IMR-90 (cell line): ENCODE measurements around the gene VCL. TPM values are rescaled to one million over a fixed set of nuclear protein-coding genes. Genes with fewer than 3 reads are reported as not detected.
A peak's percentile ranks its signal among the peaks of the same experiment; 100 is the strongest.

Source experiments
- ATAC-seq: fragments of 200-7000 bp; cut with Tn5 transposase; 2 replicates; pipeline ENCODE4 v1.9.1; 2020; ENCODE audit warnings: low read depth, mild to moderate bottlenecking, moderate library complexity
- BruUV-seq: library from RNA; stranded (reverse); fragments of 400-500 nt; replicated peaks from 2 replicates; lab custom pipeline; 2021; lab: Mats Ljungman, UMichigan
- CTCF ChIA-PET: fragments of 300-600 bp; formaldehyde crosslinking; extraction: SDS; loops from one replicate; lab custom pipeline; 2021; ENCODE audit warnings: antibody characterized with exemption; lab: Yijun Ruan, JAX
- POLR2A ChIA-PET: fragments of 300-600 bp; sonication (Branson Sonifier 250); formaldehyde crosslinking; loops from one replicate; lab custom pipeline; 2022; ENCODE audit warnings: antibody characterized with exemption; ENCODE audit not compliant: unreplicated experiment; lab: Charles Lee
- DNase-seq: peaks from one replicate; pipeline ENCODE4 v3.0.0; 2013
- H2AFZ ChIP-seq: replicated peaks from 2 replicates; pipeline ENCODE3; 2013; ENCODE audit warnings: low read length, mild to moderate bottlenecking; ENCODE audit not compliant: poor library complexity
- H2AK5ac ChIP-seq: 2 replicates; pipeline ENCODE4 v1.6.1; 2013; ENCODE audit warnings: low read depth, low read length, inconsistent platforms
- H2AK9ac ChIP-seq: replicated peaks from 2 replicates; pipeline ENCODE3; 2013; ENCODE audit warnings: mild to moderate bottlenecking, low read depth, low read length, moderate library complexity; ENCODE audit not compliant: poor library complexity
- H2BK120ac ChIP-seq: 2 replicates; pipeline ENCODE4 v1.6.1; 2013; ENCODE audit warnings: low read depth, low read length, inconsistent platforms
- H2BK15ac ChIP-seq: 3 replicates; pipeline ENCODE4 v1.6.1; 2013; ENCODE audit warnings: low read depth, low read length, inconsistent platforms
- H2BK20ac ChIP-seq: 2 replicates; pipeline ENCODE4 v1.6.1; 2013; ENCODE audit warnings: low read depth, mild to moderate bottlenecking, inconsistent platforms, low read length, moderate library complexity
- H2BK5ac ChIP-seq: 2 replicates; pipeline ENCODE4 v1.6.1; 2013; ENCODE audit warnings: mild to moderate bottlenecking, low read depth, low read length, inconsistent platforms; ENCODE audit not compliant: poor library complexity, severe bottlenecking
- H3K14ac ChIP-seq: replicated peaks from 2 replicates; pipeline ENCODE4 v1.6.1; 2013; ENCODE audit warnings: low read depth, low read length, inconsistent platforms
- H3K18ac ChIP-seq: 2 replicates; pipeline ENCODE4 v1.6.1; 2013; ENCODE audit warnings: low read depth, low read length, control low read depth
- H3K23ac ChIP-seq: 2 replicates; pipeline ENCODE4 v1.6.1; 2013; ENCODE audit warnings: low read depth, low read length, inconsistent platforms
- H3K27ac ChIP-seq: 2 replicates; pipeline ENCODE4 v1.5.1; 2013; ENCODE audit warnings: mild to moderate bottlenecking, control low read depth, low read length; ENCODE audit not compliant: insufficient read depth
- H3K27me3 ChIP-seq: 2 replicates; pipeline ENCODE4 v1.6.1; 2013; ENCODE audit warnings: low read length; ENCODE audit not compliant: control insufficient read depth, insufficient read depth
- H3K36me3 ChIP-seq: 2 replicates; pipeline ENCODE4 v1.6.1; 2013; ENCODE audit warnings: low read length, mixed read lengths; ENCODE audit not compliant: control insufficient read depth, insufficient read depth
- H3K4ac ChIP-seq: 2 replicates; pipeline ENCODE4 v1.6.1; 2013; ENCODE audit warnings: low read depth, low read length, inconsistent platforms
- H3K4me1 ChIP-seq: 2 replicates; pipeline ENCODE4 v1.6.1; 2013; ENCODE audit warnings: low read length, mixed read lengths; ENCODE audit not compliant: control insufficient read depth, insufficient read depth
- H3K4me2 ChIP-seq: 2 replicates; pipeline ENCODE4 v1.6.1; 2013; ENCODE audit warnings: low read depth, mild to moderate bottlenecking, control low read depth, low read length, moderate library complexity
- H3K4me3 ChIP-seq: 2 replicates; pipeline ENCODE4 v1.5.1; 2013; ENCODE audit warnings: low read depth, mild to moderate bottlenecking, control low read depth, low read length, moderate library complexity; ENCODE audit not compliant: insufficient read depth
- H3K56ac ChIP-seq: 2 replicates; pipeline ENCODE4 v1.6.1; 2013; ENCODE audit warnings: low read length, inconsistent platforms; ENCODE audit not compliant: insufficient read depth; ENCODE audit errors: extremely low read depth
- H3K79me1 ChIP-seq, 2 experiments: 2 replicates each; pipeline ENCODE4 v1.6.1; 2013; ENCODE audit warnings: low read length in 2 of 2, inconsistent platforms in 1 of 2, low read depth in 1 of 2
- H3K9ac ChIP-seq: 2 replicates; pipeline ENCODE4 v1.6.1; 2013; ENCODE audit warnings: low read depth, low read length, control low read depth
- H3K9me1 ChIP-seq: 2 replicates; pipeline ENCODE4 v1.6.1; 2013; ENCODE audit warnings: low read length, inconsistent platforms; ENCODE audit not compliant: insufficient read depth
- H3K9me3 ChIP-seq: 2 replicates; pipeline ENCODE4 v1.6.1; 2013; ENCODE audit warnings: low read length; ENCODE audit not compliant: control insufficient read depth, insufficient read depth
- H4K20me1 ChIP-seq: 2 replicates; pipeline ENCODE4 v1.6.1; 2013; ENCODE audit warnings: low read length, inconsistent platforms; ENCODE audit not compliant: insufficient read depth
- H4K5ac ChIP-seq: 2 replicates; pipeline ENCODE4 v1.6.1; 2013; ENCODE audit warnings: mild to moderate bottlenecking, low read depth, low read length, control low read depth
- H4K8ac ChIP-seq, 2 experiments: 2 replicates each; pipeline ENCODE4 v1.6.1; 2013; ENCODE audit warnings: low read depth in 2 of 2, low read length in 2 of 2, control low read depth in 1 of 2, inconsistent platforms in 1 of 2
- H4K91ac ChIP-seq: 2 replicates; pipeline ENCODE4 v1.6.1; 2013; ENCODE audit warnings: low read depth, low read length, inconsistent platforms; ENCODE audit not compliant: insufficient read depth
- BHLHE40 ChIP-seq: fragments of 150-350 bp; IDR thresholded peaks from 2 replicates; pipeline ENCODE4 v1.6.1; 2016; ENCODE audit warnings: mild to moderate bottlenecking, low read depth, low read length
- CHD1 ChIP-seq: IDR thresholded peaks from 2 replicates; pipeline ENCODE4 v1.6.1; 2012; ENCODE audit warnings: low read depth, low read length, improper control_type of control experiment
- CTCF ChIP-seq: conservative IDR thresholded peaks from 2 replicates; pipeline ENCODE4 v1.5.1; 2012; ENCODE audit warnings: mild to moderate bottlenecking, low read depth, low read length, improper control_type of control experiment
- FOS ChIP-seq: fragments of 150-350 bp; IDR thresholded peaks from 2 replicates; pipeline ENCODE4 v1.6.1; 2016; ENCODE audit warnings: low read depth, low read length
- MAFK ChIP-seq: IDR thresholded peaks from 2 replicates; pipeline ENCODE4 v1.6.1; 2012; ENCODE audit warnings: low read depth, low read length, improper control_type of control experiment
- MAZ ChIP-seq: IDR thresholded peaks from 2 replicates; pipeline ENCODE4 v1.6.1; 2012; ENCODE audit warnings: low read depth, mild to moderate bottlenecking, low read length, improper control_type of control experiment, moderate library complexity, borderline replicate concordance
- MXI1 ChIP-seq: IDR thresholded peaks from 2 replicates; pipeline ENCODE4 v1.6.1; 2012; ENCODE audit warnings: low read depth, mild to moderate bottlenecking, low read length, moderate library complexity, borderline replicate concordance
- NFE2L2 ChIP-seq: fragments of 150-350 bp; IDR thresholded peaks from 2 replicates; pipeline ENCODE4 v1.6.1; 2016; ENCODE audit warnings: low read depth, mild to moderate bottlenecking, low read length
- POLR2A ChIP-seq: IDR thresholded peaks from 2 replicates; pipeline ENCODE4 v1.6.1; 2012; ENCODE audit warnings: mild to moderate bottlenecking, low read depth, low read length
- RAD21 ChIP-seq: IDR thresholded peaks from 2 replicates; pipeline ENCODE4 v1.6.1; 2012; ENCODE audit warnings: low read length, improper control_type of control experiment
- RCOR1 ChIP-seq: IDR thresholded peaks from 2 replicates; pipeline ENCODE4 v1.6.1; 2012; ENCODE audit warnings: mild to moderate bottlenecking, low read length, improper control_type of control experiment; ENCODE audit not compliant: insufficient replicate concordance
- RFX5 ChIP-seq: IDR thresholded peaks from 2 replicates; pipeline ENCODE4 v1.8.0; 2012; ENCODE audit warnings: low read depth, mild to moderate bottlenecking, low read length, moderate library complexity
- SMC3 ChIP-seq: fragments of 150-350 bp; IDR thresholded peaks from 2 replicates; pipeline ENCODE4 v1.6.1; 2016; ENCODE audit warnings: low read depth, mild to moderate bottlenecking, antibody characterized with exemption, low read length, moderate library complexity
- WGBS, 2 experiments: methylation state at CpG; one replicate each; pipeline versions ENCODE4 v1.1.5 to v1.1.7; 2013; ENCODE audit warnings: missing lambda C conversion rate in 2 of 2; ENCODE audit not compliant: insufficient read length in 1 of 2; ENCODE audit errors: extremely low coverage in 2 of 2; 5-methylcytosine and 5-hydroxymethylcytosine counted together
- dilution Hi-C: fragments of 300-500 bp; cut with HindIII; formaldehyde crosslinking; loops from one replicate; pipeline ENCODE4 v1.14.3; 2018; ENCODE audit warnings: low sequenced_read_pairs; ENCODE audit not compliant: unreplicated experiment
- in situ Hi-C: fragments of 300-500 bp; cut with MboI; formaldehyde crosslinking; loops from 3 replicates; pipeline ENCODE4 v1.14.3; 2019; ENCODE audit warnings: low sequenced_read_pairs, inconsistent platforms, mixed read lengths
- intact Hi-C: fragments of 100-400 bp; cut with micrococcal nuclease; formaldehyde crosslinking; loops from 2 replicates; pipeline ENCODE4 v1.10.0; 2022
- polyA plus RNA-seq, 3 experiments: library from polyadenylated mRNA; depleted of rRNA; stranded (reverse); fragments of >200 nt; gene quantifications; 2 replicates each; pipeline ENCODE4 v1.2.3, GENCODE V29; 2012; ENCODE audit warnings: low replicate concordance in 1 of 3
- total RNA-seq: library from RNA; depleted of rRNA; stranded (reverse); fragments of >200 nt; gene quantifications from 2 replicates; pipeline ENCODE4 v1.2.3, GENCODE V29; 2012
- TF ChIP-seq, protein P1 (sequence below): fragments of 150-350 bp; IDR thresholded peaks from 2 replicates; pipeline ENCODE4 v1.6.1; 2016; ENCODE audit warnings: low read depth, mild to moderate bottlenecking, low read length, moderate library complexity, borderline replicate concordance
- TF ChIP-seq, protein P2 (sequence below): fragments of 150-350 bp; IDR thresholded peaks from 2 replicates; pipeline ENCODE4 v1.6.1; 2017; ENCODE audit warnings: mild to moderate bottlenecking, antibody characterized with exemption, low read length, low read depth

VCL gene
- total and polyA plus RNA-seq, 2 of the 4 experiments (the other 2 are of a cell fraction): 227 to 283 TPM

DNA sequence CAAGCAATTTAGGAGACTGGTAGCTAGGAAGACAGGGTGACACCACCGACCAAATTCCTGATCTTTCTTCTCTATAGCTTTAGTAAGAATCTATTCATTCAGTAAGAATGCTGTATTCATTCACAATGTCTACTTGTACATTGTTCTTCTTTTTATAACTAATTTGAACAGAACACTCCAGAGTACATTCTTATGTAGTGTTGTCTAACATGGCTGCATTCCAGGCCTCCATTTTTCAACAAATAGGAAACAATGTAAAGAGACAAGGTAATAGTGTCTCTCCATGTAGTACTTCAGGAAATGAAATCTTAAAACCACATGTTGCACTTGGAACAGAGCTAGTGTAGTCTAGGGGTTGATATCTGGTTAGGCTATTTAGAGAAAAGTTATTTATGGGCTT is 1.8 kb downstream of the VCL start:
- H4K20me1 ChIP-seq: peaks cover 66% of the 10 kb centered on the region
- H2AFZ ChIP-seq: no peak overlapping the region
- peaks cover 13% of the 10 kb centered on the region for H3K9me1 ChIP-seq
- peak overlapping the region; percentile 98 for H3K4ac ChIP-seq
- in situ Hi-C loops: no loop called here
- peak overlapping the region; percentile 77; the same call in 1 of the 2 replicates for H2BK120ac ChIP-seq
- peak overlapping the region; percentile 90 for H3K23ac ChIP-seq
- peak overlapping the region; percentile 99 for H3K9ac ChIP-seq
- ChIA-PET CTCF (interaction anchor here (0.6 to 2.4 kb wide), 8 partner anchors 11 to 123 kb away, joined by 3 to 14 read pairs (median 4); no protein-coding TSS in a partner anchor), POLR2A (interaction anchor here (0.5 to 2.5 kb wide), 8 partner anchors 12 to 112 kb away, joined by 3 to 16 read pairs (median 9); no protein-coding TSS in a partner anchor)
- no peaks in the 10 kb centered on the region for H3K27me3 ChIP-seq
- no peak overlapping the region for H2BK20ac ChIP-seq
- H3K56ac ChIP-seq: peak overlapping the region; percentile 97
- H3K4me3 ChIP-seq: peak overlapping the region; percentile 92
- H2AK9ac ChIP-seq: peak overlapping the region; percentile 99
- WGBS, 2 experiments: no CpG with 5 or more reads among the region's 1 CpG
- intact Hi-C loops: loop anchor here (1.0 to 5.0 kb wide), 4 partner anchors 36 to 113 kb away; no protein-coding TSS in a partner anchor
- H3K9me3 ChIP-seq: no peaks in the 10 kb centered on the region
- H2BK5ac ChIP-seq: peak overlapping the region; percentile 92
- peak overlapping the region; percentile 65; the same call in 1 of the 2 replicates for H2AK5ac ChIP-seq
- H3K27ac ChIP-seq: peak overlapping the region; percentile 99
- peak overlapping the region; percentile 83 for H3K4me2 ChIP-seq
- DNase-seq (peak; percentile 59), ATAC-seq (no peak)
- BruUV-seq: TSS peak; percentile 45
- H4K91ac ChIP-seq: peak overlapping the region; percentile 94
- peak overlapping the region; percentile 100 for H3K14ac ChIP-seq
- peaks cover 16% of the 10 kb centered on the region for H3K36me3 ChIP-seq
- no peak overlapping the region for H4K5ac ChIP-seq
- dilution Hi-C loops: no loop called here
- H4K8ac ChIP-seq: peak overlapping the region; percentile 76 to 93; a peak in 2 of 4 replicates
- H3K18ac ChIP-seq: peak overlapping the region; percentile 40; the same call in 1 of the 2 replicates
- H3K79me1 ChIP-seq: peaks cover 0 to 37% of the 10 kb centered on the region in 2 experiments; a peak in 2 of 4 replicates
- TF ChIP-seq RAD21: no peak
- TF ChIP-seq RCOR1: no peak
- TF ChIP-seq, protein P1, sequence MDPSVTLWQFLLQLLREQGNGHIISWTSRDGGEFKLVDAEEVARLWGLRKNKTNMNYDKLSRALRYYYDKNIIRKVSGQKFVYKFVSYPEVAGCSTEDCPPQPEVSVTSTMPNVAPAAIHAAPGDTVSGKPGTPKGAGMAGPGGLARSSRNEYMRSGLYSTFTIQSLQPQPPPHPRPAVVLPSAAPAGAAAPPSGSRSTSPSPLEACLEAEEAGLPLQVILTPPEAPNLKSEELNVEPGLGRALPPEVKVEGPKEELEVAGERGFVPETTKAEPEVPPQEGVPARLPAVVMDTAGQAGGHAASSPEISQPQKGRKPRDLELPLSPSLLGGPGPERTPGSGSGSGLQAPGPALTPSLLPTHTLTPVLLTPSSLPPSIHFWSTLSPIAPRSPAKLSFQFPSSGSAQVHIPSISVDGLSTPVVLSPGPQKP: no peak
- no peak for TF ChIP-seq NFE2L2
- TF ChIP-seq POLR2A: no peak
- TF ChIP-seq MAZ: no peak
- TF ChIP-seq BHLHE40: no peak
- no peak for TF ChIP-seq CTCF
- TF ChIP-seq CHD1: no peak
- TF ChIP-seq FOS: no peak
- TF ChIP-seq, protein P2, sequence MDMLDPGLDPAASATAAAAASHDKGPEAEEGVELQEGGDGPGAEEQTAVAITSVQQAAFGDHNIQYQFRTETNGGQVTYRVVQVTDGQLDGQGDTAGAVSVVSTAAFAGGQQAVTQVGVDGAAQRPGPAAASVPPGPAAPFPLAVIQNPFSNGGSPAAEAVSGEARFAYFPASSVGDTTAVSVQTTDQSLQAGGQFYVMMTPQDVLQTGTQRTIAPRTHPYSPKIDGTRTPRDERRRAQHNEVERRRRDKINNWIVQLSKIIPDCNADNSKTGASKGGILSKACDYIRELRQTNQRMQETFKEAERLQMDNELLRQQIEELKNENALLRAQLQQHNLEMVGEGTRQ: no peak
- no peak for TF ChIP-seq RFX5
- no peak for TF ChIP-seq MAFK
- no peak for TF ChIP-seq SMC3
- no peak for TF ChIP-seq MXI1
- peaks cover 7% of the 10 kb centered on the region; the same call in 1 of the 2 replicates for H3K4me1 ChIP-seq
- H2BK15ac ChIP-seq: peak overlapping the region; percentile 49; the same call in 1 of the 3 replicates
